ENCODE measurements around the gene SULT1B1.

DNA sequence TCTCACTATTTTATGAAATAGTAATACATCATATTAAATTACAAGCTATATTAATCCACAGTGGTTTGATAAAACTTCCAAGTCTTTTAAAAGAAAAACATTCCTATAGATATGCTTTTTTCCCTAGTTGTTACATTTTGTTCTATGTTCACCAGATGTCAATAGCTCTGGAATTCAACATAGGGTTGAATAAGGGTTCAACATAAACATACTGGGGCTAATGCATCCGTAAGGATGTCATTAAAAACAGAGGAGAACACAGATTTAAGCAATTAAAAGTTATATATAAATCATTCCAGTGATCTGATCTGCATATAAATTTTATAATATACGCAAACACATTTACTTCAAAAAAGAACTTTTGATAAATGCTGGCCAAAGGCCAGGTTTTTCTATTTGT lies 32.5 kb downstream of the SULT1B1 start:
- no peak for TF ChIP-seq POLR2A (IDR thresholded peaks at IDR 0.05; ENCODE audit: extremely low read depth, insufficient read length)
- TF ChIP-seq, protein P1, sequence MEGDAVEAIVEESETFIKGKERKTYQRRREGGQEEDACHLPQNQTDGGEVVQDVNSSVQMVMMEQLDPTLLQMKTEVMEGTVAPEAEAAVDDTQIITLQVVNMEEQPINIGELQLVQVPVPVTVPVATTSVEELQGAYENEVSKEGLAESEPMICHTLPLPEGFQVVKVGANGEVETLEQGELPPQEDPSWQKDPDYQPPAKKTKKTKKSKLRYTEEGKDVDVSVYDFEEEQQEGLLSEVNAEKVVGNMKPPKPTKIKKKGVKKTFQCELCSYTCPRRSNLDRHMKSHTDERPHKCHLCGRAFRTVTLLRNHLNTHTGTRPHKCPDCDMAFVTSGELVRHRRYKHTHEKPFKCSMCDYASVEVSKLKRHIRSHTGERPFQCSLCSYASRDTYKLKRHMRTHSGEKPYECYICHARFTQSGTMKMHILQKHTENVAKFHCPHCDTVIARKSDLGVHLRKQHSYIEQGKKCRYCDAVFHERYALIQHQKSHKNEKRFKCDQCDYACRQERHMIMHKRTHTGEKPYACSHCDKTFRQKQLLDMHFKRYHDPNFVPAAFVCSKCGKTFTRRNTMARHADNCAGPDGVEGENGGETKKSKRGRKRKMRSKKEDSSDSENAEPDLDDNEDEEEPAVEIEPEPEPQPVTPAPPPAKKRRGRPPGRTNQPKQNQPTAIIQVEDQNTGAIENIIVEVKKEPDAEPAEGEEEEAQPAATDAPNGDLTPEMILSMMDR (IDR thresholded peaks at IDR 0.05; ENCODE audit: low read depth, low read length): no peak
- TF ChIP-seq, protein P2, sequence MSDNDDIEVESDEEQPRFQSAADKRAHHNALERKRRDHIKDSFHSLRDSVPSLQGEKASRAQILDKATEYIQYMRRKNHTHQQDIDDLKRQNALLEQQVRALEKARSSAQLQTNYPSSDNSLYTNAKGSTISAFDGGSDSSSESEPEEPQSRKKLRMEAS (IDR thresholded peaks at IDR 0.05; ENCODE audit: low read depth, low read length): no peak
- no peak for TF ChIP-seq MYC (IDR thresholded peaks at IDR 0.05; ENCODE audit: low read depth, low read length)

All from NB4 (cell line).